Prostate gland (tissue), 2 donors: ENCODE measurements around the gene LGALS1. TPM values are rescaled to one million over a fixed set of nuclear protein-coding genes. Genes with fewer than 3 reads are reported as not detected.
A peak's percentile ranks its signal among the peaks of the same experiment; 100 is the strongest.

Source experiments
- DNase-seq: peaks from one replicate; pipeline ENCODE4 v3.0.0-alpha.2; 2019; ENCODE audit warnings: low spot score
- H3K27ac ChIP-seq, 2 donors: fragments of 200-600 bp; sonication (generic); 2 replicates each; pipeline ENCODE4 v1.5.1; 2017 to 2019
- H3K27me3 ChIP-seq: fragments of 200-600 bp; sonication (generic); replicated peaks from 2 replicates; pipeline ENCODE4 v1.5.1; 2019; ENCODE audit not compliant: insufficient read depth
- H3K36me3 ChIP-seq, 2 donors: fragments of 200-600 bp; sonication (generic); 1 replicate in 1 of 2; 2 replicates in 1 of 2; pipeline versions ENCODE4 v1.5.1 to v1.8.1; 2017 to 2019
- H3K4me1 ChIP-seq: fragments of 200-600 bp; sonication (generic); replicated peaks from 2 replicates; pipeline ENCODE4 v1.5.1; 2019
- H3K4me3 ChIP-seq, 2 donors: fragments of 200-600 bp; sonication (generic); 2 replicates each; pipeline ENCODE4 v1.5.1; 2017 to 2019
- H3K9me3 ChIP-seq: fragments of 200-600 bp; sonication (generic); 2 replicates; pipeline ENCODE4 v1.5.1; 2017
- CTCF ChIP-seq, 4 experiments: fragments of 200-600 bp in 2 of 4; fragments of 450-650 bp in 2 of 4; sonication (generic) in 2 of 4; IDR thresholded peaks; 1 replicate in 3 of 4; 2 replicates in 1 of 4; pipeline ENCODE4 v1.5.1; 2016 to 2019; ENCODE audit warnings: antibody characterized with exemption in 4 of 4, mild to moderate bottlenecking in 2 of 4, moderate library complexity in 2 of 4
- POLR2A ChIP-seq: fragments of 450-650 bp; IDR thresholded peaks from one replicate; pipeline ENCODE4 v1.6.1; 2016; ENCODE audit warnings: antibody characterized with exemption, mild to moderate bottlenecking
- POLR2AphosphoS5 ChIP-seq: sonication (generic); formaldehyde crosslinking; IDR thresholded peaks from one replicate; pipeline ENCODE4 v1.6.1; 2017; ENCODE audit warnings: antibody characterized with exemption
- WGBS: methylation state at CpG from one replicate; pipeline ENCODE4 v1.1.5; 2018; 5-methylcytosine and 5-hydroxymethylcytosine counted together
- intact Hi-C: fragments of 100-400 bp; cut with DNase I; formaldehyde crosslinking; loops from one replicate; pipeline ENCODE4 v1.14.2; 2022
- total RNA-seq, 2 donors: library from RNA; depleted of rRNA; stranded (reverse); fragments of >200 nt; gene quantifications; one replicate each; pipeline ENCODE4 v1.1.0, GENCODE V29; 2016

The LGALS1 gene
- total RNA-seq, 2 donors from 2014 or later = 365 to 1,063 TPM

- 28% methylated on average over 9 of the region's 9 CpGs for WGBS
- intact Hi-C loops = loop anchor here (5.0 kb wide), 2 partner anchors 34 to 149 kb away; partner anchors contain the start of gene LGALS1
These were observed 32.1 kb upstream of the LGALS1 start for GRCh38 chr22:37643225-37643847.

GRCh38 chr22:37647317-37647716, 28.1 kb upstream of the LGALS1 start:
- intact Hi-C loops = no loop called here
- Histone ChIP-seq H3K27me3 (no peaks in the 10 kb centered on the region), H3K27ac (no peak overlapping the region), H3K36me3 (no peaks in the 10 kb centered on the region), H3K4me1 (no peaks in the 10 kb centered on the region), H3K4me3 (no peak overlapping the region), H3K9me3 (no peaks in the 10 kb centered on the region)
- WGBS = 94% methylated on average over 9 of the region's 9 CpGs
- DNase-seq = no peak
- no peak for TF ChIP-seq POLR2A
- no peak for TF ChIP-seq POLR2AphosphoS5
- no peak for TF ChIP-seq CTCF (IDR thresholded peaks at IDR 0.05)

More at GRCh38 chr22:37643225-37643847, 32.1 kb upstream of the LGALS1 start:
- Histone ChIP-seq H3K9me3 (no peaks in the 10 kb centered on the region), H3K27ac (no peak overlapping the region), H3K36me3 (no peaks in the 10 kb centered on the region), H3K4me1 (no peaks in the 10 kb centered on the region), H3K4me3 (no peak overlapping the region), H3K27me3 (no peaks in the 10 kb centered on the region)
- TF ChIP-seq POLR2AphosphoS5 (peak; percentile 37), POLR2A (no peak), CTCF (IDR thresholded peaks at IDR 0.05) (peak; percentile 89 to 93 (median 90))
- peak; percentile 74 for DNase-seq

GRCh38 chr22:37647928-37648327, 27.5 kb upstream of the LGALS1 start:
- Histone ChIP-seq H3K9me3 (no peaks in the 10 kb centered on the region), H3K27me3 (no peaks in the 10 kb centered on the region), H3K4me1 (no peaks in the 10 kb centered on the region), H3K4me3 (no peak overlapping the region), H3K36me3 (no peaks in the 10 kb centered on the region), H3K27ac (no peak overlapping the region)
- no peak for DNase-seq
- TF ChIP-seq POLR2AphosphoS5 = no peak
- TF ChIP-seq CTCF (IDR thresholded peaks at IDR 0.05) = no peak
- TF ChIP-seq POLR2A = no peak
- 86% methylated on average over 9 of the region's 9 CpGs for WGBS
- intact Hi-C loops = no loop called here

GRCh38 chr22:37650463-37651136, 24.8 kb upstream of the LGALS1 start:
- H3K36me3 ChIP-seq = peaks cover 0 to 4% of the 10 kb centered on the region in 2 donors
- intact Hi-C loops = no loop called here
- DNase-seq = no peak
- no peaks in the 10 kb centered on the region for H3K27me3 ChIP-seq
- no peak overlapping the region for H3K27ac ChIP-seq
- H3K4me1 ChIP-seq = no peaks in the 10 kb centered on the region
- TF ChIP-seq POLR2A (no peak), POLR2AphosphoS5 (no peak), CTCF (IDR thresholded peaks at IDR 0.05) (no peak)
- 94% methylated on average over 17 of the region's 17 CpGs for WGBS
- no peak overlapping the region for H3K4me3 ChIP-seq
- no peaks in the 10 kb centered on the region for H3K9me3 ChIP-seq
